ENCODE measurements around the gene QARS1. TPM values are rescaled to one million over a fixed set of nuclear protein-coding genes. Genes with fewer than 3 reads are reported as not detected.

Gene QARS1
- total RNA-seq (ENCODE audit: unreplicated experiment) = 416 TPM
- long read RNA-seq, transcript QARS-209 (23 exons, 2,362 nt) = minor isoform, 20 of 264 reads
- long read RNA-seq, transcript QARS-201 (24 exons, 2,827 nt) = major isoform, 189 of 264 reads
- long read RNA-seq, partial matches to known transcripts = 24 of 264 reads
- long read RNA-seq, other reads (novel, unspliced or antisense) = 30 of 264 reads

DNA sequence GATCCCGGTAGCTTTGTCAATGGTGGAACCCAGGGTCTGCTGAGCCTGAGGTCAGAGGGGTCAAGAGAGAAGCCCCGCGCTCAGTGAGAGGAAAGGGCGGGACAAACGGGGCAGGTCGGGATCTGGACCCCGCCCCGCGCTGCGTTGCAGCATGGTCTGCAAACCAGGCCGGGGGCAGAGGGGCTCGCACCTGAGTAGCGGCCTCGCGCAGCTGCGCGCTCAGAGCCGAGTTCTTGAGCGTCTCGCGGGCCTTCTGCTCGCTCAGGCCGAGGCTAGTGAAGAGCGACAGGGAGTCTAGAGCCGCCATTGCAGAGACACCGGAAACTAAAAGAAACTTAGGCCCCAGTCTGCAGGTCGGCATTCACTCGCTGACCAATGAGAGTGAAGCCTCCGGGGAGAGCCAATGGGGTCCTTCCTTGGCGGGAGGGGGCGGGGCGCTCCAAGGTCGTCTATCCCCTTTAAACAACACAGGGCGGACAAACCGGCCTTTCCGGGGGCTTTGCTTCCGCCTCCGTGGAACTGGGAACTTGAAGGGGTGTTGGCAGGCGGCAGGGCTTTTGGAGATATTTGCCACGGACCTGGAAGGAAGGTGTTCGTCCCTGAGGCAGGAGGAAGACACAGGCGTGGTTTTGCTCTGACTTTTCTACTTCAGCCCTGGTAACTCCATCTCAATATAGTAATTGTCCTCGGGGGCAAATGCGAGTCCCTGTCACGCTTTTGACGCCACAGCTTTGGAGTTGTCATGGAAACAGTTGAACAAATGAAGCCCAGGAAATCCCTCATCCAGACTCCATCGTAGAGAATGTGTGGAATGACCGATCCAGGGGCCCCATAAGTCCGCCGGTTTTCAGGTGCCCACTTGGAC lies at the start of gene QARS1:
TSS of gene QARS1 (minus strand) at position 331 of the 865 bp plus-strand sequence. CDS start at position 307, 24 bp downstream.
- H3K4me1 Mint-ChIP-seq (ENCODE audit: unreplicated experiment) = peaks cover 27% of the 10 kb centered on the region
- peaks cover 11% of the 10 kb centered on the region for H3K27me3 Mint-ChIP-seq (ENCODE audit: unreplicated experiment)
- H3K27ac Mint-ChIP-seq (ENCODE audit: unreplicated experiment) = peak within 1 kb of the TSS; percentile 100
- peak within 1 kb of the TSS; percentile 98 for H3K4me3 Mint-ChIP-seq (ENCODE audit: unreplicated experiment)
- H3K9me3 Mint-ChIP-seq (ENCODE audit: unreplicated experiment) = no peaks in the 10 kb centered on the region
- TF ChIP-seq, protein P1, sequence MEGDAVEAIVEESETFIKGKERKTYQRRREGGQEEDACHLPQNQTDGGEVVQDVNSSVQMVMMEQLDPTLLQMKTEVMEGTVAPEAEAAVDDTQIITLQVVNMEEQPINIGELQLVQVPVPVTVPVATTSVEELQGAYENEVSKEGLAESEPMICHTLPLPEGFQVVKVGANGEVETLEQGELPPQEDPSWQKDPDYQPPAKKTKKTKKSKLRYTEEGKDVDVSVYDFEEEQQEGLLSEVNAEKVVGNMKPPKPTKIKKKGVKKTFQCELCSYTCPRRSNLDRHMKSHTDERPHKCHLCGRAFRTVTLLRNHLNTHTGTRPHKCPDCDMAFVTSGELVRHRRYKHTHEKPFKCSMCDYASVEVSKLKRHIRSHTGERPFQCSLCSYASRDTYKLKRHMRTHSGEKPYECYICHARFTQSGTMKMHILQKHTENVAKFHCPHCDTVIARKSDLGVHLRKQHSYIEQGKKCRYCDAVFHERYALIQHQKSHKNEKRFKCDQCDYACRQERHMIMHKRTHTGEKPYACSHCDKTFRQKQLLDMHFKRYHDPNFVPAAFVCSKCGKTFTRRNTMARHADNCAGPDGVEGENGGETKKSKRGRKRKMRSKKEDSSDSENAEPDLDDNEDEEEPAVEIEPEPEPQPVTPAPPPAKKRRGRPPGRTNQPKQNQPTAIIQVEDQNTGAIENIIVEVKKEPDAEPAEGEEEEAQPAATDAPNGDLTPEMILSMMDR (IDR thresholded peaks at IDR 0.05; ENCODE audit: unreplicated experiment) = no peak
- DNase-seq (ENCODE audit: low spot score) = peak; percentile 92
- peaks cover 38% of the 10 kb centered on the region for H3K36me3 Mint-ChIP-seq (ENCODE audit: low read depth, unreplicated experiment)

DNA sequence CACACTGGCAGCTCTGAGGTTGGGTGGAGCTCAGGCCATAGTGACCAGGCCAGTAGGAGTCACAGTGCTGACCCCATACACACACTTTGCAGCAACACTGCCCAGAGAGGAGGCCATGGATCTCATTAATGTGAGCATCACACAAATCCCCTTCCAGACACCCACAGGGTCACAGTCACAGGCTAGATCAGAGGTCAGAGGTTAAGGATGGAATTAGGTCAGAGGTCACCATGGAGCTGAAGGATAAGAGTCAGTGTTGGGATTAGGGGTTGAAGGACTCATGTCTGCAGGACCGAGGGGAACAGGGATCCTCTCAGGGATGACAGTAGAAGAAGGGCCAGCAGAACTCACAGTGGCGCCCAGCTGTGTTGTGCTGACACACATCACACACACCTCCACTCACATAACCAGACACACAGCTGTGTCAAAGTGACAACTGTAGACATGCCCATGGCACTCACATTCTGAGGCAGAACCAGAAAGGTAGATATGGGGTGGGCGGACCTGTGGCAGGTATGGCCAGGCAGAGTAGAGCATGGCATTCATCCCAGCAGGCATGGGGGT lies 48.9 kb upstream of the QARS1 start:
- no peak for DNase-seq (ENCODE audit: low spot score)
- Mint-ChIP-seq H3K4me3 (ENCODE audit: unreplicated experiment) (no peak overlapping the region), H3K27ac (ENCODE audit: unreplicated experiment) (no peak overlapping the region), H3K36me3 (ENCODE audit: low read depth, unreplicated experiment) (no peaks in the 10 kb centered on the region), H3K4me1 (ENCODE audit: unreplicated experiment) (no peaks in the 10 kb centered on the region), H3K27me3 (ENCODE audit: unreplicated experiment) (peaks cover 9% of the 10 kb centered on the region), H3K9me3 (ENCODE audit: unreplicated experiment) (no peaks in the 10 kb centered on the region)
- TF ChIP-seq, protein P1 (IDR thresholded peaks at IDR 0.05; ENCODE audit: unreplicated experiment) = no peak

DNA sequence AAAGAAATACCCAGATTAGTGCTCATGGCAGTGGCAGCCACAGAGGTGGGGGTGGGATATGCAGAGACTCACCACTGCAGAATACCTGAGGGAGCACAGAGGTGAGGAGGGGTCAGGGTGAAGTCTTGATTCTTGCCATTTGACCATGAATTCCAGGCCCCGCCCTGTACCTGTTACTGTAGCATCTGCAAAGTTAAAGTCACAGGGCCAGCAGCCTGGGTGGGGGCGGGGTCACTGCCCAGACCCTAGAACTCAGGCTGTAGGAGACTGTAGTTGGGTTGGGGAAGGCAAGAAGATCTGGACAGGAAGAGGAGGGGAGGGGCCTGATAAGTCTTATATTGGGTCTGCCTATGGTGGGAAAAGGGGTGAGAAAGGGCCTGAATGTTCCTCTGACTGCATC lies 47.1 kb upstream of the QARS1 start:
- Mint-ChIP-seq H3K27ac (ENCODE audit: unreplicated experiment) (no peak overlapping the region), H3K27me3 (ENCODE audit: unreplicated experiment) (peaks cover 9% of the 10 kb centered on the region), H3K36me3 (ENCODE audit: low read depth, unreplicated experiment) (no peaks in the 10 kb centered on the region), H3K4me1 (ENCODE audit: unreplicated experiment) (no peaks in the 10 kb centered on the region), H3K9me3 (ENCODE audit: unreplicated experiment) (no peaks in the 10 kb centered on the region), H3K4me3 (ENCODE audit: unreplicated experiment) (no peak overlapping the region)
- TF ChIP-seq, protein P1 (IDR thresholded peaks at IDR 0.05; ENCODE audit: unreplicated experiment) = no peak
- no peak for DNase-seq (ENCODE audit: low spot score)

DNA sequence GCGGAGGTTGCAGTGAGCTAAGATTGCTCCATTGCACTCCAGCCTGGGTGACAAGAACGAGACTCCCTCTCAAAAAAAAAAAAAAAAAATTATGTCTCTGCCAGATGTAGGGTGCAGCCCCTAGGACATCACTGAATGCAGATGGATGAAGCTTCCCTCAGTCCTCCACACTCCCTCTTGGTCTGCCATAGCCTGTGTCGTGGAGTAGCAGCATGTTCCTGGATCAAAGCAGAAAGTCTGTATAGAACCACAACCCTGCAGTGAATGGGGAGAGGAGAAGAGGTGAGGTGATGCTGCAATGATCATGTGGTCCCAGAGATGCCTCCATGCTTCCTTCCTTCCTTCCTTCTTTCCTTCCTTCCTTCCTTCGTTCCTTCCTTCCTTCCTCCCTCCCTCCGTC lies 43.6 kb upstream of the QARS1 start:
- Mint-ChIP-seq H3K27me3 (ENCODE audit: unreplicated experiment) (peaks cover 10% of the 10 kb centered on the region), H3K4me3 (ENCODE audit: unreplicated experiment) (no peak overlapping the region), H3K27ac (ENCODE audit: unreplicated experiment) (no peak overlapping the region), H3K4me1 (ENCODE audit: unreplicated experiment) (no peaks in the 10 kb centered on the region), H3K9me3 (ENCODE audit: unreplicated experiment) (no peaks in the 10 kb centered on the region), H3K36me3 (ENCODE audit: low read depth, unreplicated experiment) (no peaks in the 10 kb centered on the region)
- TF ChIP-seq, protein P1 (IDR thresholded peaks at IDR 0.05; ENCODE audit: unreplicated experiment) = no peak
- DNase-seq (ENCODE audit: low spot score) = no peak

Data from endothelial cell (in vitro differentiated cells).